Liver (tissue), 9 donors: ENCODE results near the gene DNM1L. TPM values are rescaled to one million over a fixed set of nuclear protein-coding genes. Genes with fewer than 3 reads are reported as not detected.

Source experiments
- DNase-seq: peaks from one replicate; pipeline ENCODE4 v3.0.0-alpha.2; 2017; ENCODE audit warnings: low spot score
- H3K27ac ChIP-seq, 2 donors: one replicate each; pipeline ENCODE4 v1.7.0; 2013; ENCODE audit warnings: inconsistent platforms in 2 of 2, low read length in 2 of 2, control low read depth in 1 of 2, low read depth in 1 of 2, mild to moderate bottlenecking in 1 of 2
- H3K27me3 ChIP-seq, 4 donors: one replicate each; pipeline versions ENCODE4 v1.6.1 to v1.7.0; 2013; ENCODE audit warnings: low read length in 3 of 4, inconsistent platforms in 1 of 4, mild to moderate bottlenecking in 1 of 4, moderate library complexity in 1 of 4; ENCODE audit not compliant: control insufficient read depth in 4 of 4, insufficient read depth in 4 of 4
- H3K36me3 ChIP-seq, 4 donors: one replicate each; pipeline versions ENCODE4 v1.6.1 to v1.7.0; 2013; ENCODE audit warnings: low read length in 3 of 4, mild to moderate bottlenecking in 3 of 4, low read depth in 1 of 4, moderate library complexity in 1 of 4; ENCODE audit not compliant: control insufficient read depth in 4 of 4, insufficient read depth in 3 of 4
- H3K4me1 ChIP-seq, 4 donors: one replicate each; pipeline versions ENCODE4 v1.6.1 to v1.7.0; 2013; ENCODE audit warnings: low read length in 3 of 4, mild to moderate bottlenecking in 3 of 4, moderate library complexity in 1 of 4; ENCODE audit not compliant: control insufficient read depth in 4 of 4, insufficient read depth in 4 of 4
- H3K4me3 ChIP-seq, 3 donors: one replicate each; pipeline versions ENCODE4 v1.6.1 to v1.7.0; 2013; ENCODE audit warnings: low read length in 3 of 3, control low read depth in 1 of 3, low read depth in 1 of 3, mild to moderate bottlenecking in 1 of 3
- H3K9ac ChIP-seq, 2 donors: one replicate each; pipeline ENCODE4 v1.7.0; 2013; ENCODE audit warnings: low read length in 2 of 2, mild to moderate bottlenecking in 2 of 2, moderate library complexity in 2 of 2, control low read depth in 1 of 2, low read depth in 1 of 2
- H3K9me3 ChIP-seq, 4 donors: one replicate each; pipeline versions ENCODE4 v1.6.1 to v1.7.0; 2013; ENCODE audit warnings: low read length in 3 of 4; ENCODE audit not compliant: control insufficient read depth in 4 of 4
- ATF3 ChIP-seq: IDR thresholded peaks from 2 replicates; pipeline ENCODE4 v1.6.1; 2016; ENCODE audit warnings: antibody characterized with exemption
- EGR1 ChIP-seq, 2 donors: IDR thresholded peaks; 2 replicates each; pipeline ENCODE4 v1.6.1; 2016 to 2018; ENCODE audit warnings: antibody characterized with exemption in 2 of 2, low read depth in 2 of 2
- FOXA1 ChIP-seq: IDR thresholded peaks from 2 replicates; pipeline ENCODE4 v1.6.1; 2016; ENCODE audit warnings: antibody characterized with exemption
- FOXA2 ChIP-seq: IDR thresholded peaks from 2 replicates; pipeline ENCODE4 v1.6.1; 2016; ENCODE audit warnings: antibody characterized with exemption
- GABPA ChIP-seq, 2 donors: IDR thresholded peaks in 1 of 2; conservative IDR thresholded peaks in 1 of 2; 2 replicates each; pipeline ENCODE4 v1.6.1; 2016; ENCODE audit warnings: antibody characterized with exemption in 2 of 2, mild to moderate bottlenecking in 1 of 2, moderate library complexity in 1 of 2
- HNF4A ChIP-seq, 2 donors: conservative IDR thresholded peaks; 2 replicates each; pipeline ENCODE4 v1.6.1; 2016; ENCODE audit warnings: antibody characterized with exemption in 2 of 2, mild to moderate bottlenecking in 2 of 2
- HNF4G ChIP-seq: IDR thresholded peaks from 2 replicates; pipeline ENCODE4 v1.6.1; 2016; ENCODE audit warnings: antibody characterized with exemption
- JUND ChIP-seq, 2 donors: IDR thresholded peaks; 2 replicates each; pipeline ENCODE4 v1.6.1; 2016; ENCODE audit warnings: antibody characterized with exemption in 2 of 2
- NR2F2 ChIP-seq: IDR thresholded peaks from 2 replicates; pipeline ENCODE4 v1.6.1; 2016; ENCODE audit warnings: antibody characterized with exemption
- RAD21 ChIP-seq, 2 donors: IDR thresholded peaks; 2 replicates each; pipeline ENCODE4 v1.6.1; 2016; ENCODE audit warnings: antibody characterized with exemption in 2 of 2, mild to moderate bottlenecking in 2 of 2
- RXRA ChIP-seq, 2 donors: IDR thresholded peaks; 2 replicates each; pipeline ENCODE4 v1.6.1; 2017 to 2018; ENCODE audit warnings: antibody characterized with exemption in 2 of 2, mild to moderate bottlenecking in 1 of 2
- SP1 ChIP-seq: IDR thresholded peaks from 2 replicates; pipeline ENCODE4 v1.6.1; 2018; ENCODE audit warnings: antibody characterized with exemption, mild to moderate bottlenecking
- TAF1 ChIP-seq: conservative IDR thresholded peaks from 2 replicates; pipeline ENCODE4 v1.6.1; 2016; ENCODE audit warnings: antibody characterized with exemption, mild to moderate bottlenecking
- YY1 ChIP-seq: IDR thresholded peaks from 2 replicates; pipeline ENCODE4 v1.6.1; 2016; ENCODE audit warnings: antibody characterized with exemption, mild to moderate bottlenecking
- ZBTB33 ChIP-seq: IDR thresholded peaks from 2 replicates; pipeline ENCODE4 v1.6.1; 2016; ENCODE audit warnings: antibody characterized with exemption
- WGBS: extraction: QIAGEN DNeasy Blood & Tissue Kit; methylation state at CpG from one replicate; pipeline ENCODE4 v1.1.7; 2013; 5-methylcytosine and 5-hydroxymethylcytosine counted together
- polyA plus RNA-seq, 2 donors: library from polyadenylated mRNA; stranded (reverse) in 1 of 2; unstranded in 1 of 2; fragments of 200-250 nt in 1 of 2; fragments of >200 nt in 1 of 2; fragmentation: Nextera tagmentation in 1 of 2; extraction: Ambion mirVana in 1 of 2; gene quantifications; one replicate each; pipeline versions ENCODE4 v1.2.1 to v1.2.3, GENCODE V29; 2013 to 2015
- total RNA-seq, 2 donors: library from RNA; depleted of rRNA; stranded (reverse); fragments of >200 nt; gene quantifications; one replicate each; pipeline ENCODE4 v1.2.3, GENCODE V29; 2014
- TF ChIP-seq, protein P1 (sequence below): IDR thresholded peaks from 2 replicates; pipeline ENCODE4 v1.6.1; 2016; ENCODE audit warnings: antibody characterized with exemption, mild to moderate bottlenecking
- TF ChIP-seq, protein P2 (sequence below): fragments of 150-350 bp; IDR thresholded peaks from 2 replicates; pipeline ENCODE4 v1.5.1; 2017; ENCODE audit warnings: improper control_type of control experiment, low read depth, low read length; ENCODE audit not compliant: missing input control
- donor health status: healthy.
- donor health status: healthy.
- donor health status: healthy.
- donor health status: healthy.
- donor health status: healthy.

The DNM1L gene
- total and polyA plus RNA-seq, 4 donors = 9.5 to 33.9 (median 17.1) TPM

DNA sequence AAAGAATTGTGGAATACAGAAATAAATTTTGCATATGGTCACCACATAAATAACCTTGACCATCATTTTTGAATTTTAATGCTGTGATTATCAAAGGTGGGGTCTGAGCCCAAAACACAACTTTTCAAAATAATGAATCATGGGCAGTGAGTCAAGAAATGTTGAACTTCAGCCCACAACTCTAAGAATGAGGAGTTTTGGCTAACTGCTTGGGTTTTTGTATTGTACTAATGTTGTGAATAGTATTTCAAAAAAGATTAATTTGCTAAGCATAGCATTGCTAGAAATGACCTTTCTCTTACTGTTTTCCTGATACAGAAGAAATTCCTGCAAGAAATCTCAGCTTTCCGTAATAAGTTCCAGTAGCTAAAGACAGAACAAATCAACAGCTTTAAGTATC is 101.0 kb downstream of the DNM1L start:
- 83% methylated on average over 1 of the region's 1 CpG for WGBS
- Histone ChIP-seq H3K9ac (no peak overlapping the region), H3K36me3 (no peaks in the 10 kb centered on the region), H3K27ac (no peak overlapping the region), H3K9me3 (no peaks in the 10 kb centered on the region), H3K4me3 (no peak overlapping the region), H3K4me1 (no peaks in the 10 kb centered on the region), H3K27me3 (no peaks in the 10 kb centered on the region)
- DNase-seq = no peak
- TF ChIP-seq NR2F2 = no peak
- no peak for TF ChIP-seq FOXA2
- no peak for TF ChIP-seq RAD21 (IDR thresholded peaks at IDR 0.05)
- TF ChIP-seq ZBTB33 = no peak
- no peak for TF ChIP-seq RXRA (IDR thresholded peaks at IDR 0.05)
- no peak for TF ChIP-seq SP1
- no peak for TF ChIP-seq HNF4G
- TF ChIP-seq ATF3 = no peak

DNA sequence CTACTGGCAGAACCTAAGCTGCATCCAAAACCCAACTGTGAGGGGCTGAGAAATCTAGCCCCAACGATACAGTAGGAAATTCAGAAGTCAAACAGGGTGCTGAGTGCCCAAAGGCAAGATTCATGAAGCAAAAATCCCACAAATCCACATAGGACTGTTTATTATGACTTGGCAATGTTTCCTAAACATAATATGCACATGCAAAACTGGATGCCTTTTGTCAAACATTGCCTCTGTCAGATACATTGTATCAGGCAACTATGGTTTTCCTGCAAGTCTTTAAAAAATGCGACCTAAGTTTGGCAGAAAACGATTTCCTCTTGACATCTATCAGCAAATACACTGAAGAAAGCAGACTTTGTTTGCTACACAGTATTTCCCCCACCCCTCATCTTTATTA is 103.9 kb downstream of the DNM1L start:
- TF ChIP-seq ZBTB33 = no peak
- TF ChIP-seq RAD21 (IDR thresholded peaks at IDR 0.05) = no peak
- TF ChIP-seq FOXA1 = no peak
- TF ChIP-seq JUND (IDR thresholded peaks at IDR 0.05) = no peak
- TF ChIP-seq NR2F2 = no peak
- TF ChIP-seq RXRA (IDR thresholded peaks at IDR 0.05) = no peak
- no peak for TF ChIP-seq GABPA (IDR thresholded peaks at IDR 0.05 in 1 of 2, conservative IDR thresholded peaks at IDR 0.05 in 1 of 2)
- no peak for TF ChIP-seq YY1
- Histone ChIP-seq H3K27me3 (no peaks in the 10 kb centered on the region), H3K27ac (no peak overlapping the region), H3K4me1 (no peaks in the 10 kb centered on the region), H3K9ac (no peak overlapping the region), H3K36me3 (no peaks in the 10 kb centered on the region), H3K4me3 (no peak overlapping the region), H3K9me3 (no peaks in the 10 kb centered on the region)
- DNase-seq = no peak
- WGBS = 75% methylated on average over 3 of the region's 3 CpGs

GRCh38 chr12:32785557-32785956 is 106.5 kb downstream of the DNM1L start:
- H3K27ac ChIP-seq = no peak overlapping the region
- H3K27me3 ChIP-seq = no peaks in the 10 kb centered on the region
- no peak overlapping the region for H3K9ac ChIP-seq
- no peak for DNase-seq
- peaks cover 0 to 8% (median 2%) of the 10 kb centered on the region in 4 donors for H3K36me3 ChIP-seq
- H3K4me3 ChIP-seq = no peak overlapping the region
- no peaks in the 10 kb centered on the region for H3K9me3 ChIP-seq
- WGBS = 95% methylated on average over 5 of the region's 5 CpGs
- no peaks in the 10 kb centered on the region for H3K4me1 ChIP-seq
- TF ChIP-seq RAD21 (IDR thresholded peaks at IDR 0.05) (no peak), YY1 (no peak), ATF3 (no peak), HNF4A (conservative IDR thresholded peaks at IDR 0.05) (no peak), FOXA2 (no peak), SP1 (no peak), FOXA1 (no peak), NR2F2 (no peak), TAF1 (no peak), EGR1 (IDR thresholded peaks at IDR 0.05; ENCODE audit: low read depth in 2 of 2) (no peak), HNF4G (no peak)
- TF ChIP-seq, protein P1, sequence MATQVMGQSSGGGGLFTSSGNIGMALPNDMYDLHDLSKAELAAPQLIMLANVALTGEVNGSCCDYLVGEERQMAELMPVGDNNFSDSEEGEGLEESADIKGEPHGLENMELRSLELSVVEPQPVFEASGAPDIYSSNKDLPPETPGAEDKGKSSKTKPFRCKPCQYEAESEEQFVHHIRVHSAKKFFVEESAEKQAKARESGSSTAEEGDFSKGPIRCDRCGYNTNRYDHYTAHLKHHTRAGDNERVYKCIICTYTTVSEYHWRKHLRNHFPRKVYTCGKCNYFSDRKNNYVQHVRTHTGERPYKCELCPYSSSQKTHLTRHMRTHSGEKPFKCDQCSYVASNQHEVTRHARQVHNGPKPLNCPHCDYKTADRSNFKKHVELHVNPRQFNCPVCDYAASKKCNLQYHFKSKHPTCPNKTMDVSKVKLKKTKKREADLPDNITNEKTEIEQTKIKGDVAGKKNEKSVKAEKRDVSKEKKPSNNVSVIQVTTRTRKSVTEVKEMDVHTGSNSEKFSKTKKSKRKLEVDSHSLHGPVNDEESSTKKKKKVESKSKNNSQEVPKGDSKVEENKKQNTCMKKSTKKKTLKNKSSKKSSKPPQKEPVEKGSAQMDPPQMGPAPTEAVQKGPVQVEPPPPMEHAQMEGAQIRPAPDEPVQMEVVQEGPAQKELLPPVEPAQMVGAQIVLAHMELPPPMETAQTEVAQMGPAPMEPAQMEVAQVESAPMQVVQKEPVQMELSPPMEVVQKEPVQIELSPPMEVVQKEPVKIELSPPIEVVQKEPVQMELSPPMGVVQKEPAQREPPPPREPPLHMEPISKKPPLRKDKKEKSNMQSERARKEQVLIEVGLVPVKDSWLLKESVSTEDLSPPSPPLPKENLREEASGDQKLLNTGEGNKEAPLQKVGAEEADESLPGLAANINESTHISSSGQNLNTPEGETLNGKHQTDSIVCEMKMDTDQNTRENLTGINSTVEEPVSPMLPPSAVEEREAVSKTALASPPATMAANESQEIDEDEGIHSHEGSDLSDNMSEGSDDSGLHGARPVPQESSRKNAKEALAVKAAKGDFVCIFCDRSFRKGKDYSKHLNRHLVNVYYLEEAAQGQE = no peak
- TF ChIP-seq, protein P2, sequence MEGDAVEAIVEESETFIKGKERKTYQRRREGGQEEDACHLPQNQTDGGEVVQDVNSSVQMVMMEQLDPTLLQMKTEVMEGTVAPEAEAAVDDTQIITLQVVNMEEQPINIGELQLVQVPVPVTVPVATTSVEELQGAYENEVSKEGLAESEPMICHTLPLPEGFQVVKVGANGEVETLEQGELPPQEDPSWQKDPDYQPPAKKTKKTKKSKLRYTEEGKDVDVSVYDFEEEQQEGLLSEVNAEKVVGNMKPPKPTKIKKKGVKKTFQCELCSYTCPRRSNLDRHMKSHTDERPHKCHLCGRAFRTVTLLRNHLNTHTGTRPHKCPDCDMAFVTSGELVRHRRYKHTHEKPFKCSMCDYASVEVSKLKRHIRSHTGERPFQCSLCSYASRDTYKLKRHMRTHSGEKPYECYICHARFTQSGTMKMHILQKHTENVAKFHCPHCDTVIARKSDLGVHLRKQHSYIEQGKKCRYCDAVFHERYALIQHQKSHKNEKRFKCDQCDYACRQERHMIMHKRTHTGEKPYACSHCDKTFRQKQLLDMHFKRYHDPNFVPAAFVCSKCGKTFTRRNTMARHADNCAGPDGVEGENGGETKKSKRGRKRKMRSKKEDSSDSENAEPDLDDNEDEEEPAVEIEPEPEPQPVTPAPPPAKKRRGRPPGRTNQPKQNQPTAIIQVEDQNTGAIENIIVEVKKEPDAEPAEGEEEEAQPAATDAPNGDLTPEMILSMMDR = no peak
